K562 (cell line): Measurements from ENCODE around the gene SSR2. TPM values are rescaled to one million over a fixed set of nuclear protein-coding genes. Genes with fewer than 3 reads are reported as not detected.
A peak's percentile ranks its signal among the peaks of the same experiment; 100 is the strongest.

Source experiments
- BCL6 ChIP-seq: fragments of 250-450 bp; sonication (Bioruptor Pico); IDR thresholded peaks from 2 replicates; pipeline ENCODE4 v1.4.0; 2020
- CEBPB ChIP-seq: fragments of 450-650 bp; IDR thresholded peaks from 2 replicates; pipeline ENCODE4 v1.6.1; 2016; ENCODE audit warnings: missing genetic modification characterization, missing compliant biosample characterization
- ESRRB ChIP-seq: fragments of 250-450 bp; sonication (Bioruptor Pico); IDR thresholded peaks from 2 replicates; pipeline ENCODE4 v1.5.0; 2020; ENCODE audit warnings: mild to moderate bottlenecking, moderate library complexity, borderline replicate concordance
- HMG20A ChIP-seq: fragments of 450-650 bp; formaldehyde crosslinking; conservative IDR thresholded peaks from 2 replicates; pipeline ENCODE4 v1.4.0; 2020; ENCODE audit warnings: mild to moderate bottlenecking, mixed read lengths
- MEF2A ChIP-seq: IDR thresholded peaks from 2 replicates; pipeline ENCODE4 v1.6.1; 2011; ENCODE audit warnings: low read depth, mild to moderate bottlenecking, low read length, moderate library complexity; ENCODE audit not compliant: control insufficient read depth
- MTA3 ChIP-seq: fragments of 450-650 bp; formaldehyde crosslinking; IDR thresholded peaks from 2 replicates; pipeline ENCODE4 v1.6.1; 2017; ENCODE audit warnings: mild to moderate bottlenecking, borderline replicate concordance
- NBN ChIP-seq: fragments of 450-650 bp; IDR thresholded peaks from 2 replicates; pipeline ENCODE4 v1.6.1; 2016; ENCODE audit warnings: low read depth, mild to moderate bottlenecking
- NCOA4 ChIP-seq: fragments of 450-650 bp; IDR thresholded peaks from 2 replicates; pipeline ENCODE4 v1.6.1; 2018; ENCODE audit warnings: mild to moderate bottlenecking; ENCODE audit not compliant: partially characterized antibody
- NR3C1 ChIP-seq: sonication (generic); formaldehyde crosslinking; IDR thresholded peaks from 2 replicates; pipeline ENCODE4 v1.8.1; 2022; ENCODE audit warnings: missing genetic modification reagents
- NRF1 ChIP-seq, 2 experiments: fragments of 450-650 bp; IDR thresholded peaks in 1 of 2; conservative IDR thresholded peaks in 1 of 2; 2 replicates each; pipeline ENCODE4 v1.6.1; 2014; ENCODE audit warnings: mild to moderate bottlenecking in 2 of 2
- POLR2G ChIP-seq: fragments of 200-400 bp; formaldehyde crosslinking; IDR thresholded peaks from 2 replicates; pipeline ENCODE4 v1.6.1; 2017; ENCODE audit warnings: low read depth, mild to moderate bottlenecking, antibody characterized with exemption, low read length, moderate library complexity
- RBFOX2 ChIP-seq: fragments of 200-400 bp; formaldehyde crosslinking; IDR thresholded peaks from 2 replicates; pipeline ENCODE4 v1.6.1; 2017; ENCODE audit warnings: low read depth, mild to moderate bottlenecking, low read length, moderate library complexity
- RBM25 ChIP-seq: fragments of 200-400 bp; formaldehyde crosslinking; IDR thresholded peaks from 2 replicates; pipeline ENCODE4 v1.6.1; 2018; ENCODE audit warnings: low read length, low read depth, moderate library complexity; ENCODE audit not compliant: severe bottlenecking
- TCF3 ChIP-seq: sonication (generic); formaldehyde crosslinking; IDR thresholded peaks from 2 replicates; pipeline ENCODE4 v1.4.0; 2020; ENCODE audit warnings: mild to moderate bottlenecking, missing genetic modification reagents
- TCF7 ChIP-seq: sonication (generic); IDR thresholded peaks from 2 replicates; pipeline ENCODE4 v1.6.1; 2016; ENCODE audit warnings: antibody characterized with exemption, borderline replicate concordance
- TRIM28 ChIP-seq: fragments of 450-650 bp; IDR thresholded peaks from 2 replicates; pipeline ENCODE4 v1.6.1; 2017
- ZBTB1 ChIP-seq: sonication (generic); formaldehyde crosslinking; IDR thresholded peaks from 2 replicates; pipeline ENCODE4 v1.8.1; 2023; ENCODE audit warnings: missing genetic modification reagents, low read depth, mild to moderate bottlenecking, borderline replicate concordance
- ZFP36 ChIP-seq: fragments of 150-350 bp; IDR thresholded peaks from 2 replicates; pipeline ENCODE4 v1.6.1; 2018; ENCODE audit warnings: low read length, low read depth; ENCODE audit not compliant: partially characterized antibody
- ZNF143 ChIP-seq: sonication (generic); formaldehyde crosslinking; IDR thresholded peaks from 2 replicates; pipeline ENCODE4 v1.9.0; 2022; ENCODE audit warnings: mild to moderate bottlenecking, missing genetic modification reagents
- ZNF717 ChIP-seq: fragments of 250-450 bp; sonication (Bioruptor Pico); IDR thresholded peaks from 2 replicates; pipeline ENCODE4 v1.5.0; 2021
- ZNF75A ChIP-seq: fragments of 450-650 bp; formaldehyde crosslinking; IDR thresholded peaks from 2 replicates; pipeline ENCODE4 v1.4.0; 2020; ENCODE audit warnings: mild to moderate bottlenecking
- ZSCAN29 ChIP-seq: fragments of 450-650 bp; IDR thresholded peaks from 2 replicates; pipeline ENCODE4 v1.6.1; 2017
- polyA plus RNA-seq, 8 experiments: library from polyadenylated mRNA; depleted of rRNA in 4 of 8; stranded (reverse) in 5 of 8; unstranded in 3 of 8; fragments of >200 nt; fragmentation: Nextera tagmentation in 2 of 8; fragmentation: Illumina TruSeq in 1 of 8; extraction: Ambion mirVana in 2 of 8; extraction: Trizol in 1 of 8; gene quantifications; 2 replicates each; pipeline versions ENCODE4 v1.2.1 to v1.2.3, GENCODE V29; 2011 to 2014; ENCODE audit warnings: inconsistent platforms in 1 of 8, missing spikeins in 1 of 8
- total RNA-seq, 7 experiments: library from RNA; depleted of rRNA in 6 of 7; stranded (reverse); fragments of >200 nt in 6 of 7; fragmentation: Illumina TruSeq in 2 of 7; extraction: Trizol in 2 of 7; gene quantifications; 2 replicates each; pipeline versions ENCODE4 v1.2.1 to v1.2.3, GENCODE V29; 2011 to 2021; ENCODE audit warnings: low replicate concordance in 1 of 7
- TF ChIP-seq, protein P1 (sequence below): sonication (generic); formaldehyde crosslinking; IDR thresholded peaks from 2 replicates; pipeline ENCODE4 v1.8.0; 2022; ENCODE audit warnings: mild to moderate bottlenecking, low read depth, missing genetic modification reagents
- TF ChIP-seq, protein P2 (sequence below): fragments of 250-450 bp; sonication (Bioruptor Pico); IDR thresholded peaks from 2 replicates; pipeline ENCODE4 v1.9.0; 2021; ENCODE audit warnings: mild to moderate bottlenecking, inconsistent platforms
- TF ChIP-seq, protein P3 (sequence below), 3 experiments: IDR thresholded peaks in 2 of 3; conservative IDR thresholded peaks in 1 of 3; 2 replicates each; pipeline ENCODE4 v1.5.1; 2011 to 2012; ENCODE audit warnings: low read length in 3 of 3, mild to moderate bottlenecking in 3 of 3, control low read depth in 2 of 3, improper control_type of control experiment in 1 of 3, inconsistent platforms in 1 of 3, low read depth in 1 of 3, mixed read lengths in 1 of 3, moderate library complexity in 1 of 3; ENCODE audit not compliant: insufficient read depth in 2 of 3

SSR2 gene
- total and polyA plus RNA-seq, 9 of the 15 experiments (the other 6 are each of a cell fraction or from before 2014, with no cell fraction given), result 161 to 411 (median 240) TPM

DNA sequence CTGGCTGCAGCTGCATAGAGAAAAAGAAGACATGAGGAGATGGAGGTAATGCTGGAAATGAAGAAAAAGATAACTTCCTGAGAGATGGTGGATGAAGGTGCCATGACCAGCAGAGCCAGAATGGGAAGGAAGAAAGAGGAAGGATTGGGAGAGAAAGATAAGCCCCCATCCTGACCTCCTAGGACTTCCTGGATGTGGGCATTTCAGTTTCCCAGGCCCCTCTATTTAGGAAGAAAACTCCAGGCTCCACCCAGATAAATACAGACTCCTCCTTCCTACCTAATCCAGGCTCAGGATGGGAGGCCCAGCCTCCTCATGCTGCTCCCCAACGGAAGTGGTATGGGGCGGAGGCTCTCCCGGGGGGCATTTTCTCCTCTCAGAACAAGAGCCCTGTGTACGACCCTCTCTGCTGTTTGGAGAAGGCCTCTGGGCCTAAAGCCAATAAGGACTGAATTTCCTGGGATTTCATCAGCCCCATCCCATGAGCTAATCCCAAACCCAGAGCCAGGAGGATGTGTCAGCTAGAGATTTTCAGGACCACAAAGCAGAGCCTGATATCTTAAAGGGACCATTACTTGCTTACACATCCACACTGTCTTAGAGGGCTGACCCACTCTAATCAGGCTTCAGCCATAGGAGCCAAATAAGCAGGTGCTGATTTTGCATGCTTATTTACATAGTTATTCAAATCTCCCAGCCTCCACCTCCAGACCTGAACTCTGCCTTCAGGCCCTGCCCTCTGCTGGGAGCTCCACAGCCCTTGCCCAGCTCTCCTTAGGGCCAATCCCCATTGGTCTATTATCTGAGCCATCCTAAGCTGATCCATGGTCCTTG, 37.3 kb downstream of the SSR2 start (continued):
- no peak for TF ChIP-seq ZFP36
- TF ChIP-seq ZNF143 (CRISPR knock-in tag), result 0 out of 2 replicates have a peak, but pooled peaks have one; percentile 14
- TF ChIP-seq ZBTB1, result no peak
- TF ChIP-seq CEBPB, result no peak
- TF ChIP-seq, protein P1, sequence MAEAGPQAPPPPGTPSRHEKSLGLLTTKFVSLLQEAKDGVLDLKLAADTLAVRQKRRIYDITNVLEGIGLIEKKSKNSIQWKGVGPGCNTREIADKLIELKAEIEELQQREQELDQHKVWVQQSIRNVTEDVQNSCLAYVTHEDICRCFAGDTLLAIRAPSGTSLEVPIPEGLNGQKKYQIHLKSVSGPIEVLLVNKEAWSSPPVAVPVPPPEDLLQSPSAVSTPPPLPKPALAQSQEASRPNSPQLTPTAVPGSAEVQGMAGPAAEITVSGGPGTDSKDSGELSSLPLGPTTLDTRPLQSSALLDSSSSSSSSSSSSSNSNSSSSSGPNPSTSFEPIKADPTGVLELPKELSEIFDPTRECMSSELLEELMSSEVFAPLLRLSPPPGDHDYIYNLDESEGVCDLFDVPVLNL (CRISPR knock-in tag), result no peak
- no peak for TF ChIP-seq ZNF75A
- TF ChIP-seq HMG20A (CRISPR knock-in tag), result no peak
- peak; percentile 49 to 61 for TF ChIP-seq NRF1 (conservative IDR thresholded peaks at IDR 0.05 in 1 of 2, IDR thresholded peaks at IDR 0.05 in 1 of 2)
- peak; percentile 45; the same call in 1 of the 2 replicates for TF ChIP-seq RBFOX2
- no peak for TF ChIP-seq TRIM28
- TF ChIP-seq ESRRB (CRISPR knock-in tag), result no peak
- no peak for TF ChIP-seq TCF7
- no peak for TF ChIP-seq NR3C1
- TF ChIP-seq POLR2G, result no peak
- TF ChIP-seq BCL6, result no peak
- peak; percentile 67; the same call in 1 of the 2 replicates for TF ChIP-seq MTA3
- 0 out of 2 replicates have a peak, but pooled peaks have one; percentile 45 for TF ChIP-seq NBN
- no peak for TF ChIP-seq MEF2A
- no peak for TF ChIP-seq ZNF717 (CRISPR knock-in tag)
- peak; percentile 48; the same call in 1 of the 2 replicates for TF ChIP-seq TCF3
- TF ChIP-seq ZSCAN29, result no peak
- TF ChIP-seq NCOA4, result no peak
- TF ChIP-seq, protein P2, sequence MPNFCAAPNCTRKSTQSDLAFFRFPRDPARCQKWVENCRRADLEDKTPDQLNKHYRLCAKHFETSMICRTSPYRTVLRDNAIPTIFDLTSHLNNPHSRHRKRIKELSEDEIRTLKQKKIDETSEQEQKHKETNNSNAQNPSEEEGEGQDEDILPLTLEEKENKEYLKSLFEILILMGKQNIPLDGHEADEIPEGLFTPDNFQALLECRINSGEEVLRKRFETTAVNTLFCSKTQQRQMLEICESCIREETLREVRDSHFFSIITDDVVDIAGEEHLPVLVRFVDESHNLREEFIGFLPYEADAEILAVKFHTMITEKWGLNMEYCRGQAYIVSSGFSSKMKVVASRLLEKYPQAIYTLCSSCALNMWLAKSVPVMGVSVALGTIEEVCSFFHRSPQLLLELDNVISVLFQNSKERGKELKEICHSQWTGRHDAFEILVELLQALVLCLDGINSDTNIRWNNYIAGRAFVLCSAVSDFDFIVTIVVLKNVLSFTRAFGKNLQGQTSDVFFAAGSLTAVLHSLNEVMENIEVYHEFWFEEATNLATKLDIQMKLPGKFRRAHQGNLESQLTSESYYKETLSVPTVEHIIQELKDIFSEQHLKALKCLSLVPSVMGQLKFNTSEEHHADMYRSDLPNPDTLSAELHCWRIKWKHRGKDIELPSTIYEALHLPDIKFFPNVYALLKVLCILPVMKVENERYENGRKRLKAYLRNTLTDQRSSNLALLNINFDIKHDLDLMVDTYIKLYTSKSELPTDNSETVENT (CRISPR knock-in tag), result no peak
- TF ChIP-seq, protein P3, sequence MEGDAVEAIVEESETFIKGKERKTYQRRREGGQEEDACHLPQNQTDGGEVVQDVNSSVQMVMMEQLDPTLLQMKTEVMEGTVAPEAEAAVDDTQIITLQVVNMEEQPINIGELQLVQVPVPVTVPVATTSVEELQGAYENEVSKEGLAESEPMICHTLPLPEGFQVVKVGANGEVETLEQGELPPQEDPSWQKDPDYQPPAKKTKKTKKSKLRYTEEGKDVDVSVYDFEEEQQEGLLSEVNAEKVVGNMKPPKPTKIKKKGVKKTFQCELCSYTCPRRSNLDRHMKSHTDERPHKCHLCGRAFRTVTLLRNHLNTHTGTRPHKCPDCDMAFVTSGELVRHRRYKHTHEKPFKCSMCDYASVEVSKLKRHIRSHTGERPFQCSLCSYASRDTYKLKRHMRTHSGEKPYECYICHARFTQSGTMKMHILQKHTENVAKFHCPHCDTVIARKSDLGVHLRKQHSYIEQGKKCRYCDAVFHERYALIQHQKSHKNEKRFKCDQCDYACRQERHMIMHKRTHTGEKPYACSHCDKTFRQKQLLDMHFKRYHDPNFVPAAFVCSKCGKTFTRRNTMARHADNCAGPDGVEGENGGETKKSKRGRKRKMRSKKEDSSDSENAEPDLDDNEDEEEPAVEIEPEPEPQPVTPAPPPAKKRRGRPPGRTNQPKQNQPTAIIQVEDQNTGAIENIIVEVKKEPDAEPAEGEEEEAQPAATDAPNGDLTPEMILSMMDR (IDR thresholded peaks at IDR 0.05 in 2 of 3, conservative IDR thresholded peaks at IDR 0.05 in 1 of 3; ENCODE audit: insufficient read depth in 2 of 3, low read depth in 1 of 3, low read length in 3 of 3), result peak; percentile 30 to 48 (median 33); a peak in 3 of 6 replicates
- TF ChIP-seq RBM25, result peak; percentile 20
